ENCODE results near the gene ODF2.
A peak's percentile ranks its signal among the peaks of the same experiment; 100 is the strongest.
"Not testable (repeated sequence)": the region's sequence is repeated elsewhere in the genome, so short reads cannot be mapped to it uniquely, and the experiment has no call there.

Gene ODF2

DNA sequence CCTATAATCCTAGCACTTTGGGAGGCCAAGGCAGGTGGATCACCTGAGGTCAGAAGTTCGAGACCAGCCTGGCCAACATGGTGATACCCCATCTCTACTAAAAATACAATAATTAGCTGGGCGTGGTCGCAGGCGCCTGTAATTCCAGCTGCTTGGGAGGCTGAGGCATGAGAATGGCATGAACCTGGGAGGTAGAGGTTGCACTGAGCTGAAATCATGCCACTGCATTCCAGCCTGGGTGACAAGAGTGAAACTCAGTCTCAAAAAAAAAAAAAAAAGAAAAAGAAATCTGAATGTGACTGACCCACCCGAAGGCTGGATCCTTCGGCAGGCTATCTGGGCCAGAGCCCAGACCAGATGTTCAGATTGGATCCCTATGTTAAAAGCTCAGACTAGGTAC lies 32.5 kb upstream of the ODF2 start:
- not testable (repeated sequence) for DNase-seq (ENCODE audit: low read depth in 3 of 3)

DNA sequence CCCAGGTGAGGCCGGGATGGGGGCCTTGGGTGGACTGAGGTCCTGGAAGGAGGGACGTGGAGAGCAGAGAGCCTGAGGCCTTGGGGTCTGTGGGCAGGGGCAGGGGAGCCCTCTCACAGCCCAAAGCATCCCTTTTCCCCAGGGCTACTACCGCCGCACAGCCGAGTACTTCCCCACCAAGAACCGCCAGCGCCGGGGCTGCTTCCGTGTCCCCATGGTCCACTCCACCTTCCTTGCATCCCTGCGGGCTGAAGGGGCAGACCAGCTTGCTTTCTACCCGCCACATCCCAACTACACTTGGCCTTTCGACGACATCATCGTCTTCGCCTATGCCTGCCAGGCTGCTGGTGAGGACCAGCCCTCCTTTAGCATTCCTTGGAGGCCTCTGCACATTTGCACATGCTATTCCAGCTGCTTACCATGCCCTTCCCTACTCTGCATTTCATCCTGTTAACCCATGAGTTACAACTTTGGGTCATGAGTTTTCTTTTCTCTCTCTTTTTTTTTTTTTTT lies 31.5 kb upstream of the ODF2 start:
- no peak for DNase-seq (ENCODE audit: low read depth in 3 of 3)

DNA sequence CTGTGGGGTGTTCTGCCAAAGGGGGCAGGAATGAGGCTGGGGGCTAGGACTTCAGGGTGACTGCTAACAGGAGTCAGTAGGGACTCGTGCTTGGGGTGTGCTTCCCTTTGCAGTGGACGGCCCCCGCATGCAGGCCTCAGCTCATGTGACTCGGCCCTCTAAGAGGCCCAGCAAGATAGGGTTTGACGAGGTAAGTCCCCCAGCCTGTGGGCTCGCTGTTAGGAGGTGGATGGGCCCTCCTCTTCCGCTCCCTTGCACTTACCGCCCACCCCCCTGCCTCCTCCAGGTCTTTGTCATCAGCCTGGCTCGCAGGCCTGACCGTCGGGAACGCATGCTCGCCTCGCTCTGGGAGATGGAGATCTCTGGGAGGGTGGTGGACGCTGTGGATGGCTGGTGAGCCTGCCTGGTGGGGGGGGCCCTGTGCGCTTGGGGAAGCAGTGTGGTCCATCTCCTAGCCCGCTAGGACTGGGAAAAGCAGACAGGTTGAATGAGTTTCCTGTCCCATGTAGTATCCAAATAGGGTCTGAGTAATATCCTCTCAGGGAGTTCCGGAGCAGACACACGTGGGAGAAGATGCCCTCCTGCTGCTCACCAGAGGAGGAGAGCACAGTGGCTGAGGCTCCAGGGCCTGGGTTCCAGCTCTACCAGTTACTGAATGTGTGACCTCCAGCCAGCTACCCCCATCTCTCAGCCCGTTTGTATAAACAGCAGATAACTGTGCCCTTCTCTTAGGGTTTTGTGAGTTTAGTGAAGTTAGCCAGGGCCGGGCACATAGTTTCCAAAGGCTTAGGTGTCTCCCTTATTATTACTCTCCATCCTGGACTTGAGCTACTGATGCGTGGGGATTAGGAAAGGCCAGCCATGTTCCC lies 26.9 kb upstream of the ODF2 start:
- DNase-seq (ENCODE audit: low read depth in 3 of 3) = no peak

DNA sequence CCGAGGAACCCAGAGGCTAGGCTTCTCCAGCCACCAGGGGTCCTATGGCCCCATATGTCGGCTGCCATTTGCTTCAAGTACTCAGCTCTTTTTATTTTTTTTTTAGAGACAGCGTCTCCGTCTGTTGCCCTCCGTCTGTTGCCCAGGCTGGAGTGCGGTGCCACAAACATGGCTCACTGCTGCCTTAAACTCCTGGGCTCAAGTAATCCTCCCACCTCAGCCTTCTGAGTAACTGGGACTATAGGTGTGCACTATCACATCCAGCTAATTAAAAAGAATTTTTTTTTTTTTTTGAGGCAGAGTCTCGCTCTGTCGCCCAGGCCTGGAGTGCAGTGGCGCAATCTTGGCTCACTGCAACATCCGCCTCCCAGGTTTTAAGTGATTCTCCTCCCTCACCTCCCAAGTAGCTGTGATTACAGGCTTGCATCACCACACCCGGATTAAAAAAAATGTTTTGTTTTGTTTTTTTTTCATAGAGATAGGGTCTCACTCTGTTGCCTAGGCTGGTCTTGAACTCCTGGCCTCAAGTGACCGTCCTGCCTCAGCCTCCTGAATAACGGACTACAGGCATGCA lies 26.2 kb upstream of the ODF2 start:
- no peak for DNase-seq (ENCODE audit: low read depth in 3 of 3)

DNA sequence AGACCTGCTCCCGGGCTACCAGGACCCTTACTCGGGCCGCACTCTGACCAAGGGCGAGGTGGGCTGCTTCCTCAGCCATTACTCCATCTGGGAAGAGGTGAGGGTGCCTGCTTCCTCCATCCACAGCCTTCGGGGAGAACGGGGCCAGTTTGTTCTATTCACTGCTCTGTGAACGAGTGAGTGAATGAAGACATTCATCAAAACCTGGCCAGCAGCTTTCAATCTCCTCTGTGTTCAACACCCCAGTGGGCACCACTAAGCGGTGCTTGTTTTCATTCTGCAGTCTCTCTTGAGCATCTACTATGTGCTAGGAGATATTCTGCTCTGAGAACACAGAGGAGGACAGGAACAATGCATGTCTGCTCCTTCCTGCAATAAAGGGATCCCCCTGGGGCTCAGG lies 24.6 kb upstream of the ODF2 start:
- DNase-seq (ENCODE audit: low read depth in 3 of 3) = no peak

DNA sequence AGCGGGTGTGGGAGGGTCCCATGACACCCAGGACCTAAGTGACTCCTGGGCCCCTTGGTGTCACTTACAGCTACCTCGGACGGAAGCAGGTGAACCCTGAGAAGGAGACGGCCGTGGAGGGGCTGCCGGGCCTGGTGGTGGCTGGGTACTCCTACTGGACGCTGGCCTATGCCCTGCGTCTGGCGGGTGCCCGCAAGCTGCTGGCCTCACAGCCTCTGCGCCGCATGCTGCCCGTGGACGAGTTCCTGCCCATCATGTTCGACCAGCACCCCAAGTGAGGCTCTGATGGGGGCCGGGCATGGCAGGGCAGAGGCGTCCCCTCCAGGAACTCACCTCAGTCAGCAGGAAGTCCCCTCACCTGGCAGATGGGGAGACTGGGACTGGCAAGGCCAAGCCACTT lies 21.5 kb upstream of the ODF2 start:
- no peak for DNase-seq (ENCODE audit: low read depth in 3 of 3)

DNA sequence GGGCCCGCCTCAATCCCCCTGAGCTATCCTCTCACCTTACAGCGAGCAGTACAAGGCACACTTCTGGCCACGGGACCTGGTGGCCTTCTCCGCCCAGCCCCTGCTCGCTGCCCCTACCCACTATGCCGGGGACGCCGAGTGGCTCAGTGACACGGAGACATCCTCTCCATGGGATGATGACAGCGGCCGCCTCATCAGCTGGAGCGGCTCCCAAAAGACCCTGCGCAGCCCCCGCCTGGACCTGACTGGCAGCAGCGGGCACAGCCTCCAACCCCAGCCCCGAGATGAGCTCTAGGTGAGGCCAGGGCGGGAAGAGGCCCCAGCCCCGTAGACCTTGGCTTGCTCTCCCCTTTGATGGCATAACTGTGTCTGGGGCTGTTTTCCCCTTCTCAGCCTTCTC lies 20.2 kb upstream of the ODF2 start:
- no peak for DNase-seq (ENCODE audit: low read depth in 3 of 3)

DNA sequence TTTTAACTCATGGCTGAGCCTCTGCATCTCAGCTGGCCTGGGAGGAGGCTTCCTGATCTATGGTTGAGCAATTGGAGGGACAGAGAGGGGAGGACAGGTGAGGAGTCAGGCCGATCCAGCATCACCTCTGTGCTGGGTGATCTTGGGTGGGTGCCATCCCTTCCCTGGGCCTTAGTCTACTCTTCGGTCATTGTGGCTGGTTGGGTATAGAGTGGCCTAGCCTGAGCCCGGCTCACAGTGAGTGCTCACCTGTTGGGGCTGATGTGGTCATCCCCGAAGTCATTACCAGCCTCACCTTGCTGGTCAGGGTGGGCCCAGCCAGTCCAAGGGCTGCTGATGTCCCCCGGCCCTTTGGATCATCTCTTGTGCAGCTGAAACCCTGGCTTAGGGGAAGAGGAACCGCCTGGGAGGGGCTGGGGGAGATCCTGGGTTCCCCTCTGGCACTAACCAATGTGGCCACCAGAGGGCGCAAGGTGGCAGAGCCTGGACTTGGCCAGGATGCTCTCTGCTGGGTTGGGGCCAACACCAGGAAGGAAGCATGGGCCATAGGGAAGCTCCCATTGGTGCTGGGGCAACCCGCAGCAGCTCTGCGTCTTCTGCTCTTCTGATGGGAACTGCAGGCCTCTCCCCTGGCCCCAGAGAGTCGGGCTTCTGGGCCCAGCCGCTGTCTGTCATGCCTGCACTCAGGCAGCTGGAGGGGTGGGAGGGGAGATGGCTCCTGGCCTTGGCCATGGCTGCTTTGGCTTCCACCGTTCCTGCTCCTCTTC lies 17.3 kb upstream of the ODF2 start:
- DNase-seq (ENCODE audit: low read depth in 3 of 3) = peak; percentile 71 to 83 (median 71)

DNA sequence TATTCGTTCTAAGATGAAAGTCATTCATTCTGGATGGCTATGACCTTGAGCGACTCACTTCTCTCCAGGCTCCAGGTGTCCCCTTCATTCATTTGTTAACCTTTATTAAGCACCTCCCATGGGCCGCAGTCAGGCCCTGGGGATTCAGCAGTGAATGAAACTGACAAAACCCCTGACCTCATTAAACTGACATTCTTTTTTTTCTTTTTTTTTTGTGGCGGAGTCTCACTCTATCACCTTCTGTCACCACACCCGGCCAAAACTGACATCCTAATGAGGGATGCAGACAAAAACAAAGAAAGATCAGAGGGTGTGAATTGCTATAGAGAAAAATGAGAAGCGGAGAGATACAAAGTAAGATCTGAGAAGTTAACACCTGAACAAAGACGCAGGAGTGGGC lies 16.5 kb upstream of the ODF2 start:
- DNase-seq (ENCODE audit: low read depth in 3 of 3) = no peak

DNA sequence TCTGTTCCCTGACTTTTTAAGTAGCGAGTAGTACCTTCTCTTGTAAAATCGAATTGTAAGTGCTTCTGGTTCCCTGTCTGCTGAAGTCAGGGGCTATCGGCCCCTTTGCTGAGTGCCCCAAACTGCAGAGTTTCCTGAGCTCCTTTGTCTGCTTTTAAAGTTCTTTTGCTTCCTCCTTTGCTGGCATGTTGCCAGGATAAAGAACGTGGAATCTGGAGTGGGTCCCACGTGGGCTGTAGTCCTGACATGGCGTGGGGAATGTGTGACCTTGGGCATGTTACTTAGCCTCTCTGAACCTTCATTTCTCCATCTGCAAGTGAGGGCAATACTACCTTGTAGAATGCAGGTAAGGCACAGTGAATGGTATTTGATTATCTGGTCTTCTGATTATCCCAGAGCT lies 13.7 kb upstream of the ODF2 start:
- no peak for DNase-seq (ENCODE audit: low read depth in 3 of 3)

DNA sequence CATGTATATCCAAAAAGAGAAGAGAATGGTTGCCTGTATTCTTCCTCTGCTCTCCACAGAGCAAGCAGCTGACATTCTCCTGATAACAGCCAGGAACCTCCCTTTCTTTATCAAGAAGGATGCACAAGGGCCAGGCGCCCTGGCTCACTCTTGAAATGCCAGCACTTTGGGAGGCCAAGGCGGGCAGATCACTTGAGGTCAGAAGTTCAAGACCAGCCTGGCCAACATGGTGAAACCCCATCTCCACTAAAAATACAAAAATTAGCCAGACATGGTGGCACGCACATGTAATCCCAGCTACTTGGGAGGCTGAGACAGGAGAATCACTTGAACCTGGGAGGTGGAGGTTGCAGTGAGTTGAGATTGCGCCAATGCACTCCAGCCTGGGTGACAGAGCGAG lies 9.3 kb upstream of the ODF2 start:
- not testable (repeated sequence) for DNase-seq (ENCODE audit: low read depth in 3 of 3)

DNA sequence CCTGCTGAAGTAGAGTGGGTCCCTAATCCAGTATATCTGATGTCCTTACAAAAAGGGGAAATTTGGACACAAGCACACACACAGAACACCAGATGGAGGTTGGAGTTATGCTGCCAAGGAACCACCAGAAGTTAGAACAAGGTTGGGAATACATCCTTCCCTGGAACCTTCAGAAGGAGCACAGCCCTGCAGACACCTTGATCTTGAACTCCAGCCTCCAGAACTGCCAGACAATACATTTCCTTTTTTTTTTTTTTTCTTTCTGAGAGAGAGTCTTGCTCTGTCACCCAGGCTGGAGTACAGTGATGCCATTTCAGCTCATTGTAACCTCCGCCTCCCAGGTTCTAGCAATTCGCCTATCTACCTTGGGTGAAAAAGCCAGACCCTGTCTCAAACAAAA lies 7.1 kb upstream of the ODF2 start:
- no peak for DNase-seq (ENCODE audit: low read depth in 3 of 3)

DNA sequence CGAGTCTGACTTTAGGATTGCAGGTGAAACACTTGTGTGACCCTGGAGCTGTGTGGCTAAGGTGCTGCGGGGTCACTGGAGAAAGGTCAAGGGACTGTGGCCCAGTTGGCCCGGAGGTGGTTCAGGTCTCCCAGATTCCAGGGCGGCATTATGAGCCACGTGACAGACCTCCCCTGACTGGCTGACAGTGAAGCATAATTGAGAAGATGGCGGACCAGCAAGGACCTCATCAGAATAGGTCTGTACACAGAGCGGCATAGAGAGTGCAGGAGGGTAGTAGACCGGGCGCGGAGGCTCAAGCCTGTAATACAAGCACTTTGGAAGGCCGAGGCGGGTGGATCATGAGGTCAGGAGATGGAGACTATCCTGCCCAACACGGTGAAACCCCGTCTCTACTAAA lies 815 bp upstream of the ODF2 start:
- DNase-seq (ENCODE audit: low read depth in 3 of 3) = no peak

DNA sequence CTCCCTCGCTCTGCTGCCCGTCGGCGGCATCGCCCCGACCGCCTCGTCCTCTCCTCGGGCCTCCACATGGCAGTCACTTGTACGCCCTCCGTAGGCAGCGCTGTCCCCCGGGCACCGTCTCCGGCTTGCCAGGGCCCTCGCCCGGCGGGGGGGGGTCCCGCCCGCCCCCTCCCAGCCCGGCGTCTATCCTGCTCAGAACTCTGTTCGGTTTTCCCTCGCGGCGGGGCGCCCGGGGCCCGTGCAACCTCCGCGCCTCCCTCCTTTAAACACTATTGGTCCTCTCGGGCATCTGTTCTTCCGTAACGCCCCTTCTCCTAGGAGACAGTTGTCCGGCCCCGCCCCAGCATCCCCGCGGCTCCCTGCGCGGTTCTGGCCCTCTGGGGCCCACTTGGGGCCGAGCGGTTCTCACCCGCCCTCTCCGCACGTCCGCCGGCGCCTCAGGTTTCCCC lies 831 bp downstream of the ODF2 start:
- DNase-seq (ENCODE audit: low read depth in 3 of 3) = peak; percentile 35 to 74 (median 52)

DNA sequence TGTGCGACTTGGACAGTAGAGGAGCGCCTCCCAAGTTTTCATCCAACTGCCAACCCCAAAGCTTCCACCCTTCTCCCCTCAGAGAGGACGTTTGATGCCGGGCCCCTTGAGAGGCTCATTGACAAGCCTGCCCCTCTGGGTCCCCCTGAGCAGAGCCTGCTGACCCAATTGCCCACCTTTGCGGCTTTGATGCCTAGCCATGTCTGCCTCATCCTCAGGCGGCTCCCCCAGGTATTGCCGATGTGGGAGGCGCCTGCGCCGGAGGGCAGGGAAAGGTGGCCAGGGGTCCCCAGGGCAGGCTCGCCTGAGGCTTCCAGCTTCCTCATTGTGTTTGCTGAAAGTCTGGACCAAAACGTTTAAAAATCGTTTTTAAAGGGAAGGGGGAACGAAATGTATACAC lies 1.4 kb downstream of the ODF2 start:
- DNase-seq (ENCODE audit: low read depth in 3 of 3) = no peak

DNA sequence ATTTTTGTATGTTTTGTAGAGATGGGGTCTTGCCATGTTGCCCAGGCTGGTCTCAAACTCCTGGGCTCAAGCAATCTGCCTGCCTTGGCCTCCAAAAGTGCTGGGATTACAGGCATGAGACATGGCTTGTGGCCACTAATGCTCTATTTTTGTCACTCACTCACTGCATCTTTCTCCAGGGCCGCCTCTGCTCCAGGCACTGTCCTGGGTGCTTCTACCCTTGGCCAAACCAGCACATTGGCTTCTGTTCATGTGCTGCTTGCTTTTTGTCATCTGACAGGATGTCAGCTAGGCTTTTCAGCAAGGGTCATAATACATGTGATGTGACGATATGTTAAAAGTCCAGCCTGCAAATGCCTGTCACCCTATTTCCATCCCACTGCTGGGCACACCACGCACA lies 3.2 kb downstream of the ODF2 start:
- no peak for DNase-seq (ENCODE audit: low read depth in 3 of 3)

DNA sequence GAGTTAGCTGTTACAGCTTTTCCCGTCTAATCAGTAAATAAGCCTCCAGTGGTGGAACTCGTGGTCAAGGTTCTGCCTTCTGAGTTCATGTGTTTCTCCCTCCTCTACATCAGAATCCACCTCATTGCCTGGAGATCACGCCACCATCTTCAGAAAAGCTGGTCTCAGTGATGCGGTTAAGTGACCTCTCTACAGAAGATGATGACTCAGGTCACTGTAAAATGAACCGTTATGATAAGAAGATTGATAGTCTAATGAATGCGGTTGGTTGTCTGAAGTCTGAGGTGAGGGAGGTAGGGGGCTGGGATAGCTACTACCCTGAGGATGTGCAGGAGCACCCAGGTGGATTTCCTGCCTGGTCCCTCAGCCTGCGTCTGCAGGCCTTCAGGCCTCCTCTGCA lies 13.3 kb downstream of the ODF2 start:
- DNase-seq (ENCODE audit: low read depth in 3 of 3) = no peak

DNA sequence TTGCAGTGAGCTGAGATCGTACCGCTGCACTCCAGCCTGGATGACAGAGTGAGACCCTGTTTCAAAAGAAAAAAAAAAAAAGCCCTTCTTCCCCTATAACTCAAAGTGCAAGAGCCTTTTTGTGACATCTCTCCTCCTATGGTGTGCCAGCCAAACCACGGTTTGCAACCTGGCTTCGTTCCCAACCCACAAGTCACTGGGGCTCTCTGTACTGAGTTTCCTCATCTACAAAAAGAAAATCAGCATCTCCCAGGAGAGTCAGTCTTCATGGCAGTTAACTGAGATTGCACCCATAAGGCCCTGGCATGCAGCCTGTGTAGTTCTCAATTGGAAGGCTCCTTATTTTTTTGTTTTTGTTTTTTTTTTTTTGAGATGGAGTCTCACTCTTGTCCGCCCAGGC lies 14.8 kb downstream of the ODF2 start:
- no peak for DNase-seq (ENCODE audit: low read depth in 3 of 3)

DNA sequence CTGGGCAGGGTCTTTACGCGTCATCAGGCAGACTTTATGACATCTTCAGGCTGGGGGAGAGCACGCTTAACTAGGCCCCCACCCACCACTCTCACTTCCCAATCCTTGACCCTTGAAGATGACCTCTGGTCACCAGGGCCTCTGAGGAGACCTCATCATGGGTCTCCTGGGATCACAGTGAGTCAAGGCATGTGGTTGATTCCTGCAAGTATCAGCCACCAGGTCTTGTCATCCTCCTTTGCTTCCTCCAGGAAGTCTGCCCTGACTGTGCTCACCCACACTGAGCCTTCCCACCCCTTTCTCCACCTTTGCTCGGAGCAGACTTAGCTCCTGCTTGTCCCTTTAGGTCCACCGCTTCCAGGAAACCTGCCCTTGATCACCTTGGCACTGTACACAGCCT lies 17.3 kb downstream of the ODF2 start:
- DNase-seq (ENCODE audit: low read depth in 3 of 3) = no peak

DNA sequence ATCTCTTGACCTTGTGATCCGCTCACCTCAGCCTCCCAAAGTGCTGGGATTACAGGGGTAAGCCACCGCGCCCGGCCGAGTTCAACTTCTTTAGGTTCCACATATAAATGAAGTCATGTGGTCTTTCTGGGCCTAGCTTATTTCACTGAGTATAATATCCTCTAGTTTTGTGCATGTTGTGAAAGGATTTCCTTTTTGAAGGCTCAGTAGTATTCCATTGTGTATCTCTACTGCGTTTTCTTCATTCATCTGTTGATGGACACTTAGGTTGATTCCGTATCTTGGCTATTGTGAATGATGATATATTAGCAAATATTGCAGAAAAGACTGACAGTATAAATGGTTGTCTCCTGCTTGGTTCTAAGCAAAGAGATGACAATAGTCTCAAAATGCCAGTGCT lies 20.1 kb downstream of the ODF2 start:
- DNase-seq (ENCODE audit: low read depth in 3 of 3) = no peak

DNA sequence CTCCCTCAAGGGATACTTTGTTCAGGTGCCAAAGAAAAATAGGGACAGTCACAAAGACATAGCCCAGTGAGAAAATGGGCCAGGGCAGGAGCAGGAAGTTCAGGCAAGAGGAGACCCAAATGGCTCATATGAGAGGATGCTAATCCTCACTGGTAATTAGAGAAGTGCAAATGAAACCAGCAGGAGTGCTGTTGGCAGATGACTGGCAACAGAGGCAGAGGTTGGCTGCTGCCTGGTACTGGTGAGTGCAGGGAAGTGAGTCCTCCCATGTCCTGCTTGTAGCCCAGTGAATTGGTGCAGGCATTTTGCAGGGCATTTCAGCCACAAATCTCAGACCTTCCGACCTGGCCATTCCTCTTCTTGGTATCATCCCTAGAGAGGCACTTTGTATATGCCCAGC lies 23.5 kb downstream of the ODF2 start:
- DNase-seq (ENCODE audit: low read depth in 3 of 3) = no peak

DNA sequence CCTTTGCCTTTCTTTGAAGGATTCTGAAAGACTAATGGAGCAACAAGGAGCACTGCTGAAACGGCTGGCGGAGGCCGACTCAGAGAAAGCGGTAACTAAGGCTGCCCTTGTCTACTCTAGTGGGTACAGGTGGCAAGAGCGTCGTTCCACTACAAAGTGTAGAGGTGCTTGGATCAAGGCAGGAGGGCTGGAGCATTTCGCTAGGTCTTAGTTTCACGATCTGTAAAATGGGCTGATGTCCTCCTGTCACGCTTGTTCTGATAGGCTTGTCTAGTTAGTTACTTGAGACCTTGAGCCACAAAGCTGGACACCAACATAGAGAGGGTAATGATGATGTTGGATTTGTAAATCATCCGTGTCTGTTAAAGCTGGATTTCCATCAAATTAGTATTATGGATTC lies 25.8 kb downstream of the ODF2 start:
- DNase-seq (ENCODE audit: low read depth in 3 of 3) = no peak

DNA sequence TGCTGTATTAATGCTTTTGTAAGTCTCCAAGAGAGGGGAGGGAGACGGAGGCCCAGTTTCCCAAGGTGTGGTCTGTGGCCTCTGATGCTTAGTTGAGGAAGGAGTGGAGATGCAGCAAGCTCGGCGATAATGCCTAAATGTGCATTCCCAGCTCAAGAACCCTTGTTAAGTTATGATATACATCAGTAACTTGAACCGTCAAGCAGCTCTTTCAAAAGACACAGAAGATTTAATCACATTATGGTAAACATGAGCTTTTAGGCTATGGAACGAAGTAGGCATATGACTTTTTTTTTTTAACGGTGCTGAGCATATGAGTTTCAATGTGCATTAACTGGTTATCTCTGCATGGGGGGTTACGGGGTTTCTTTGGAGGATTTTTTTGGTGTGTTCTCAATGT lies 26.4 kb downstream of the ODF2 start:
- no peak for DNase-seq (ENCODE audit: low read depth in 3 of 3)

Measured in stimulated activated CD4-positive, alpha-beta T cell treated with anti-CD3 and anti-CD28 coated beads, TNF-alpha, amount 100 ng/mL, for 24 hours (primary cell).